PFSK-1 (cell line): ENCODE results near the gene GTF2F2.

Source experiments
- FOXP2 ChIP-seq: optimal IDR thresholded peaks from 2 replicates; pipeline ENCODE3; 2011; ENCODE audit warnings: borderline replicate concordance, control low read depth, inconsistent platforms; ENCODE audit not compliant: insufficient read depth; ENCODE audit errors: extremely low read length, extremely low read depth
- POLR2AphosphoS5 ChIP-seq: IDR thresholded peaks from 2 replicates; pipeline ENCODE4 v1.6.1; 2012; ENCODE audit warnings: low read depth, mild to moderate bottlenecking, control low read depth, low read length, moderate library complexity
- REST ChIP-seq, 2 experiments: IDR thresholded peaks; 2 replicates each; pipeline versions ENCODE4 v1.6.1 to v1.8.0; 2011 to 2012; ENCODE audit warnings: low read depth in 2 of 2, low read length in 2 of 2, control low read depth in 1 of 2, inconsistent platforms in 1 of 2, mild to moderate bottlenecking in 1 of 2, moderate library complexity in 1 of 2; ENCODE audit not compliant: insufficient read depth in 1 of 2
- SIN3A ChIP-seq: IDR thresholded peaks from 2 replicates; pipeline ENCODE4 v1.6.1; 2012; ENCODE audit warnings: mild to moderate bottlenecking, low read length, moderate library complexity, borderline replicate concordance; ENCODE audit not compliant: insufficient read depth
- TAF1 ChIP-seq: IDR thresholded peaks from 2 replicates; pipeline ENCODE4 v1.6.1; 2012; ENCODE audit warnings: low read length, control low read depth, borderline replicate concordance; ENCODE audit not compliant: insufficient read depth

Gene GTF2F2

GRCh38 chr13:45296259-45296658 lies 175.9 kb downstream of the GTF2F2 start:
- TF ChIP-seq REST (IDR thresholded peaks at IDR 0.05; ENCODE audit: insufficient read depth in 1 of 2, low read depth in 2 of 2, low read length in 2 of 2) (no peak), TAF1 (no peak), POLR2AphosphoS5 (no peak)

DNA sequence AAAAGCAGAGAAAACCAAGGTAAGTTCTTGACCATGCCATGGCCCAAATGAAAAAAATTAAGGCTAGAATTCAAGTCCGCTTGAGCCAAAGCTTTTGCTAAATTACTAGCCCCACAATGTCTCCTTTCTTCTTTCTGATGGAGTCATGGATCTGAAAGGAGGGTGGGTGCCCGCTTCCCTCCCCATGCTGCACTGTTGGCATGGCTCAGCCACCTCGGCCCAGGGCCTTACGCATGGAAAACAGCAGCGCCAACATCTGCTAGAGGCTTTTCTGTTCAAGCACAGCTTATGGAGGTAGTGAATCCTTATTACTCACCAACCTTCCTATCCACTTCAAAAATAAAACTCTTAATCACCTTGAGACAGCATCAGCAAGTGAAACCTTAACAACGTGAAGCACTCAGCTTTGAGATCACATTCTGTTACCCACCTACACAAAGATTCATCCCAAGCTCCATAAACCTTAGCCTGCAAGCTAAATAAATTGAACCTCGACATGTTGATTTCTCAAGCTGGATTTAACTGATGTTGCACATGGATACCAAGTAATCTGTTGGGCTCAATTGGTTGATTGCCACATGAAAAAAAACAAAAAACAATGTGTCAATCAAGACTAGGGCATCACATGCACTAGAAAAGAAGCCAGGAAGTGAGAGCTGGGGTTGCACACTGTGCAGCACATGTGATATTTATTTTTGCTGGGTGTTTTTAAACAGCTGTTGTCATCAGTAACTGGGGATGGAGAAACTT lies 177.3 kb downstream of the GTF2F2 start:
- TF ChIP-seq SIN3A (no peak), POLR2AphosphoS5 (no peak), FOXP2 (no peak), TAF1 (no peak), REST (IDR thresholded peaks at IDR 0.05; ENCODE audit: insufficient read depth in 1 of 2, low read depth in 2 of 2, low read length in 2 of 2) (no peak)

DNA sequence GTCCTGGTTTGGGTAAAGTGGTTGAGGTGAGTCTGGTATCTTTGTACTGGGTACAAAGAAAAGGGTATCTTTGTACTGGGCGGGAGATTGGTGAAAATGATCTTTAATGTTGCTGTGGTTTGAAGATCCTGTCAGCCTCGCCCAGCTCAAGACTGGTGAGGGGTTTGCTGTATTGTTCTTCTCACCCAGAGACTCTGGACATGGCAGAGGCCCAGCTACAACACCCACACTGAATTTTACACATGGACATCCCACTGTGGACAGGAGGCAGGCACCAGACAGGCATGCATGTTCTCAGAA lies 177.8 kb downstream of the GTF2F2 start:
- no peak for TF ChIP-seq SIN3A
- no peak for TF ChIP-seq FOXP2
- no peak for TF ChIP-seq POLR2AphosphoS5
- TF ChIP-seq REST (IDR thresholded peaks at IDR 0.05; ENCODE audit: insufficient read depth in 1 of 2, low read depth in 2 of 2, low read length in 2 of 2) = no peak
- TF ChIP-seq TAF1 = no peak

DNA sequence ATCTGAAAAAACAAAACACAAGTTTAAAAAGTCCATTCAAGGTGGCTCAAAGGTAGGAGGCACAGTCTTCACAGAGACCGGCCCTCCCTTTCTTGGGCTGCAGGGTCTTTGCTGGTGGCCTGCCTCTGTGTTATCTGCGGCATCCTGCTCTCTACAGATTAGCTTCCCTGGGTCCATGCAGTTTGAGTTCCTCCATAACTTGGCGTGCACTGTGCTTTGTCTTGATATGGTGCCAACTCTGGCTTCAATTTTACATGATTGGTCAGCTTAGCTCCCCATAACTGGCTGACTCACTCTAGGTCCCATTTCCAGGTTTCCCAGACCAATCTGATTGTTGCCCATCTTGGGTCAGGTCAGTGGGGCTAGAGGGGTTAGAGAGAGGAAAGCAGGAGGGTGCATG lies 178.9 kb downstream of the GTF2F2 start:
- TF ChIP-seq FOXP2 = no peak
- TF ChIP-seq POLR2AphosphoS5 = no peak
- TF ChIP-seq REST (IDR thresholded peaks at IDR 0.05; ENCODE audit: insufficient read depth in 1 of 2, low read depth in 2 of 2, low read length in 2 of 2) = no peak
- no peak for TF ChIP-seq SIN3A
- no peak for TF ChIP-seq TAF1

DNA sequence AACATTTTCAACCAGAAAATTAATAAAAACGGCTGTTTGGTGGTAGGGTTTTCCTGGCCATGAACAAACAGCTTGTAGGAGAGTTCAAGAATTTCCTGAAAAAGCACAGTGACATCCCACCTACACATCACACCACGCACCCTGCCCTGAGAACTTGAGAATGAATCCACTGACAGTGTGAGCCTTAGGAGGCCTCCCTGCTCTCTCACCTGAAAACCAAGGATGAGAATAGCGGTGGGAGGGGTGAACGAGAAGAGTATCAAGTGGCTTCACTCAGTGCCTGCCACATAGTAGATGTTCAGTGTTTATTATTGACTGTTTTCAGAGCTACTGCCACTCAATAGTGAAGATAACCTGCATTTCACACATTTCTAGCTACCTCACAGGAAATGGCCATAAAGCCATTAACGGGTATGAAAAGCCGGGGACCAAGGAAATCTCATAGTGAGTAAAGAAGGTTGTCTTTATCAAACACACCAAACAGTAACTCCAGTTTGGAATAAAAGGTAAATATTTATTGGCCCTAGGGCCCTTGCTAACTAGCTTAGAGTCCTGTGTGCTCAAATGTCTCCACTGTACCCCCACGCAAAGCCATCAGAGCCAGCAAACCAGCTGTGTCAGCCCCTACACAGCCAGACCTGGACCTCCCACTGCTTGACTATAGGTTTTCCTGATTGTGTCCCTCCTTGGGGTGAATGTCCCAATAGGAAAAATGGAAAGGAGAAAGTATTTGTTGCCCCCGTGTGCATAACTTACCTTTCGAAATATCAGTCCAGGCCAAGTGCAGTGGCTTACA lies 180.1 kb downstream of the GTF2F2 start:
- TF ChIP-seq REST (IDR thresholded peaks at IDR 0.05; ENCODE audit: insufficient read depth in 1 of 2, low read depth in 2 of 2, low read length in 2 of 2) (no peak), TAF1 (no peak), POLR2AphosphoS5 (no peak), SIN3A (no peak), FOXP2 (no peak)
